Left lung (tissue), 10 donors: ENCODE data around the gene VRTN. TPM values are rescaled to one million over a fixed set of nuclear protein-coding genes. Genes with fewer than 3 reads are reported as not detected.
"Not testable (repeated sequence)": the region's sequence is repeated elsewhere in the genome, so short reads cannot be mapped to it uniquely, and the experiment has no call there.

Experiments used
- ATAC-seq: fragments of 200-7000 bp; cut with Tn5 transposase; one replicate; pipeline ENCODE4 v1.9.1; 2020; ENCODE audit warnings: moderate library complexity
- DNase-seq, 4 donors: peaks; one replicate each; pipeline ENCODE4 v3.0.0-alpha.2; 2013 to 2020
- H3K27ac ChIP-seq, 2 donors: fragments of 200-600 bp; sonication (generic) in 1 of 2; one replicate each; pipeline versions ENCODE4 v1.5.0 to v1.8.0; 2020 to 2021
- H3K27me3 ChIP-seq, 2 donors: fragments of 200-600 bp; sonication (generic) in 1 of 2; one replicate each; pipeline versions ENCODE4 v1.5.0 to v1.8.0; 2020 to 2021
- H3K36me3 ChIP-seq, 2 donors: fragments of 200-600 bp; sonication (generic) in 1 of 2; one replicate each; pipeline versions ENCODE4 v1.5.0 to v1.8.0; 2020 to 2021
- H3K4me1 ChIP-seq, 2 donors: fragments of 200-600 bp; one replicate each; pipeline ENCODE4 v1.8.0; 2021
- H3K4me3 ChIP-seq, 2 donors: fragments of 200-600 bp; sonication (generic) in 1 of 2; one replicate each; pipeline versions ENCODE4 v1.5.0 to v1.8.0; 2020 to 2021; ENCODE audit warnings: mild to moderate bottlenecking in 1 of 2
- H3K9me3 ChIP-seq, 2 donors: fragments of 200-600 bp; sonication (generic) in 1 of 2; one replicate each; pipeline versions ENCODE4 v1.5.0 to v1.8.0; 2020 to 2021
- CTCF ChIP-seq, 2 donors: fragments of 200-600 bp; sonication (generic) in 1 of 2; IDR thresholded peaks; one replicate each; pipeline versions ENCODE4 v1.5.0 to v1.8.0; 2021; ENCODE audit warnings: antibody characterized with exemption in 2 of 2
- intact Hi-C, 2 donors: fragments of 100-400 bp; cut with DNase I; formaldehyde crosslinking; loops; one replicate each; pipeline versions ENCODE4 v1.11.2 to v1.14.2; 2022
- polyA plus RNA-seq, 6 donors: library from polyadenylated mRNA; unstranded; fragments of 120-200 nt; gene quantifications; one replicate each; pipeline ENCODE4 v1.2.1, GENCODE V29; 2013; ENCODE audit not compliant: insufficient read length in 6 of 6
- total RNA-seq, 2 donors: library from RNA; stranded (reverse); fragmentation: NEBNext Ultra II Directional; extraction: Animal tissue kit (Norgen Biotek cat#: 25700); gene quantifications; one replicate each; pipeline ENCODE4 v1.2.1, GENCODE V29; 2021
- donor health status: DM: no; HTN: yes; CAD: no.
- donor health status: DM: no; HTN: no; CAD: no.

Gene VRTN
- total and polyA plus RNA-seq, 8 donors, result 0.04 TPM; not detected in 7

GRCh38 chr14:74313601-74314000 is 34.7 kb upstream of the VRTN start:
- Histone ChIP-seq H3K4me3 (no peak overlapping the region), H3K9me3 (no peaks in the 10 kb centered on the region), H3K27me3 (no peaks in the 10 kb centered on the region), H3K27ac (no peak overlapping the region), H3K4me1 (no peaks in the 10 kb centered on the region), H3K36me3 (no peaks in the 10 kb centered on the region)
- TF ChIP-seq CTCF (IDR thresholded peaks at IDR 0.05), result no peak
- intact Hi-C loops, result no loop called here
- ATAC-seq, result no peak
- DNase-seq, result no peak

- Histone ChIP-seq H3K4me1 (no peaks in the 10 kb centered on the region), H3K36me3 (no peaks in the 10 kb centered on the region), H3K27ac (no peak overlapping the region), H3K4me3 (no peak overlapping the region), H3K9me3 (no peaks in the 10 kb centered on the region), H3K27me3 (no peaks in the 10 kb centered on the region)
- intact Hi-C loops, result no loop called here
- TF ChIP-seq CTCF (IDR thresholded peaks at IDR 0.05), result no peak
- no peak for ATAC-seq
- no peak for DNase-seq
Observed at GRCh38 chr14:74314576-74314975, 33.7 kb upstream of the VRTN start.

- ATAC-seq (peak; percentile 65), DNase-seq (peak in 1 of 4 donors; percentile 20)
- Histone ChIP-seq H3K27me3 (no peaks in the 10 kb centered on the region), H3K36me3 (no peaks in the 10 kb centered on the region), H3K4me3 (no peak overlapping the region), H3K27ac (no peak overlapping the region), H3K9me3 (no peaks in the 10 kb centered on the region), H3K4me1 (no peaks in the 10 kb centered on the region)
- TF ChIP-seq CTCF (IDR thresholded peaks at IDR 0.05), result peak; percentile 15 to 49
- intact Hi-C loops, result no loop called here
Observed at GRCh38 chr14:74324931-74325361, 23.3 kb upstream of the VRTN start.

GRCh38 chr14:74325446-74325845 is 22.8 kb upstream of the VRTN start:
- no peaks in the 10 kb centered on the region for H3K36me3 ChIP-seq
- no peak overlapping the region for H3K27ac ChIP-seq
- no peaks in the 10 kb centered on the region for H3K4me1 ChIP-seq
- DNase-seq, result no peak
- H3K9me3 ChIP-seq, result no peaks in the 10 kb centered on the region
- no peak for TF ChIP-seq CTCF (IDR thresholded peaks at IDR 0.05)
- intact Hi-C loops, result no loop called here
- ATAC-seq, result no peak
- H3K4me3 ChIP-seq, result no peak overlapping the region
- H3K27me3 ChIP-seq, result no peaks in the 10 kb centered on the region

- Histone ChIP-seq H3K27ac (no peak overlapping the region), H3K4me3 (no peak overlapping the region), H3K36me3 (no peaks in the 10 kb centered on the region), H3K27me3 (no peaks in the 10 kb centered on the region), H3K9me3 (no peaks in the 10 kb centered on the region), H3K4me1 (no peaks in the 10 kb centered on the region)
- peak in 2 of 4 donors; percentile 27 to 61 for DNase-seq
- intact Hi-C loops, result no loop called here
- ATAC-seq, result no peak
- no peak for TF ChIP-seq CTCF (IDR thresholded peaks at IDR 0.05)
Observed at GRCh38 chr14:74326369-74327152, 21.7 kb upstream of the VRTN start.

- H3K9me3 ChIP-seq, H3K27me3 ChIP-seq, H3K4me1 ChIP-seq, H3K27ac ChIP-seq, H3K4me3 ChIP-seq, H3K36me3 ChIP-seq, intact Hi-C loops: not testable (repeated sequence)
- DNase-seq, result peak in 1 of 4 donors; percentile 35
- peak; percentile 89 for ATAC-seq
Observed at GRCh38 chr14:74329950-74330552, 18.2 kb upstream of the VRTN start.
